AG09319 (cell line): ENCODE results near the gene FMN1.

Experiments used
- DNase-seq: peaks from one replicate; pipeline ENCODE4 v3.0.0-alpha.2; 2010; ENCODE audit warnings: low read depth; ENCODE audit errors: extremely low read depth
- TF ChIP-seq, protein P1 (sequence below): IDR thresholded peaks from 2 replicates; pipeline ENCODE4 v1.5.1; 2011; ENCODE audit warnings: low read depth, mild to moderate bottlenecking, inconsistent platforms, low read length, moderate library complexity

Gene FMN1

DNA sequence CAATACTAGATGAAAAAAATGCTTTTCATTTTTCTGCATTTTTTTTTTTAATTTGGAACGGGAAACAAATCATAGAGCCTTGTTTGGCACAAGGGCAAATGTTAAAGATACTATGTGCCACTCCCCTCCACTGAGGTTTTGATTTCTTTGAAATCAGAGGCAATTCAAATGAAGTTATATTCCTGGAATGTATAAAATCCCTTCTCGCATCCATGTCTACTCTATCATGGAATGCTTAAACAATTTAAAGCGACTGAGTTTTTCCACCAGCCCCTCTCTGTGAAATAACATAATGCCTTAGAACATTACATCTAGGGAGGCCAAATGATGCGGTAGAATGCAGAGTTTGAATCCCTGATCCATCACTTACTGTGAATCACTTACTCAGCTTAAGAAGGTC lies 69.7 kb downstream of the FMN1 start:
- TF ChIP-seq, protein P1, sequence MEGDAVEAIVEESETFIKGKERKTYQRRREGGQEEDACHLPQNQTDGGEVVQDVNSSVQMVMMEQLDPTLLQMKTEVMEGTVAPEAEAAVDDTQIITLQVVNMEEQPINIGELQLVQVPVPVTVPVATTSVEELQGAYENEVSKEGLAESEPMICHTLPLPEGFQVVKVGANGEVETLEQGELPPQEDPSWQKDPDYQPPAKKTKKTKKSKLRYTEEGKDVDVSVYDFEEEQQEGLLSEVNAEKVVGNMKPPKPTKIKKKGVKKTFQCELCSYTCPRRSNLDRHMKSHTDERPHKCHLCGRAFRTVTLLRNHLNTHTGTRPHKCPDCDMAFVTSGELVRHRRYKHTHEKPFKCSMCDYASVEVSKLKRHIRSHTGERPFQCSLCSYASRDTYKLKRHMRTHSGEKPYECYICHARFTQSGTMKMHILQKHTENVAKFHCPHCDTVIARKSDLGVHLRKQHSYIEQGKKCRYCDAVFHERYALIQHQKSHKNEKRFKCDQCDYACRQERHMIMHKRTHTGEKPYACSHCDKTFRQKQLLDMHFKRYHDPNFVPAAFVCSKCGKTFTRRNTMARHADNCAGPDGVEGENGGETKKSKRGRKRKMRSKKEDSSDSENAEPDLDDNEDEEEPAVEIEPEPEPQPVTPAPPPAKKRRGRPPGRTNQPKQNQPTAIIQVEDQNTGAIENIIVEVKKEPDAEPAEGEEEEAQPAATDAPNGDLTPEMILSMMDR, result no peak

DNA sequence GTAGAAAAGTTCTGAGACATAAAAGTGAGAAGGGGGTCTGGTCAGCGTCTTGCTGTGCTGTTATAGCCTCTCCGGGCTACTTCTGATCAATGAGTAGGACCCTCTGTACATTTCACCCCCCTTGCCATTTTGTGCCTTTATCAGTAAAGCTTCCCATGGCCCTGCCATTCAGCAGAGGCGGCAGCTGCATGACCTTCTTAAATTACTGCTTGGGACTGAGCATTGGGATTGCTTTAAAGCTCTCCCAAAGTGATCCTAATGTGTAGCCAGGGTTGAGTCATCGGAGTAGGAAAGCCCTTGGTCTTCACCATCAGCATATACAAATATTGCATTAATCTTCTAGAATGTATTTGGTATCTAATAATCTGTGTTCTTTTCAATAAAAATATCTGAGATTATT lies 70.2 kb downstream of the FMN1 start:
- TF ChIP-seq, protein P1, result no peak
- no peak for DNase-seq

More for the DNA sequence above, 69.7 kb downstream of the FMN1 start:
- no peak for DNase-seq

DNA sequence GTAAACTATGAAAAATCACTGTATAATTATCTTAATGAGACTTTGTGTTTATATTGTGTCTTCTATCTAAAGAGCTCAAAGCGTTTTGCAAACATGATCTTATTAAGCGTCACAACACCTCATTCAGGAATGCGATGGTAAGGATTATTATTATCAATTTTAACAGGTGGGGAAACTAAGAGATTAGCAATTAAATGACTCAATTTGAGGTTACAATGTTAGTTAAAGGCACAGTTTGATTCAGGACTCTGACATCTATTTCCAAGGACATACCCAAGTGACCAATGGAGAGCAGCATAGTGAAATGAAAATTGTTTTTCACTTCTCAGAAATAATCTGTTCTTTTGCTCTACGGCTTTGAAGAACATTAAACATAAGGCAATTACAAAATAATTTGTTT lies 74.6 kb downstream of the FMN1 start:
- TF ChIP-seq, protein P1, result no peak
- DNase-seq, result no peak

DNA sequence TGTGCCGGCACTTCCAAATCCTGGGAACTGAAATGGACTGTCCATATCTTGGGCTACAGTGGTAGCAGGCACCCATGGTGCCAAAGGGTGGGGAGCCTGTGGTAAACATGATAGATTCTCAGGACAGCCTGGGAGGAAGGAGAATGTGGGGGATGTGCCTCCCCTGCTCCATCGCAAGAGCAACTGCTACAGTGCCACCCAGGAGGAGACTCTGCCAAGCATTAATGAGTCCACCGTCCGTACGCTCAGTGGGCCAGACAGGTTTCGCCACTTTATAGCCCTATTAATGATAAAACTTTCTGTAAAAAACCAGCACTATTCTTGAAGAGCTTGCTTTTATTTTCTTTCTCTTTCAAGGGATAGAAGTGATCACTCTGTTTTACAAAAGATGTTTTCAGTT lies 75.2 kb downstream of the FMN1 start:
- no peak for DNase-seq
- TF ChIP-seq, protein P1, result no peak

DNA sequence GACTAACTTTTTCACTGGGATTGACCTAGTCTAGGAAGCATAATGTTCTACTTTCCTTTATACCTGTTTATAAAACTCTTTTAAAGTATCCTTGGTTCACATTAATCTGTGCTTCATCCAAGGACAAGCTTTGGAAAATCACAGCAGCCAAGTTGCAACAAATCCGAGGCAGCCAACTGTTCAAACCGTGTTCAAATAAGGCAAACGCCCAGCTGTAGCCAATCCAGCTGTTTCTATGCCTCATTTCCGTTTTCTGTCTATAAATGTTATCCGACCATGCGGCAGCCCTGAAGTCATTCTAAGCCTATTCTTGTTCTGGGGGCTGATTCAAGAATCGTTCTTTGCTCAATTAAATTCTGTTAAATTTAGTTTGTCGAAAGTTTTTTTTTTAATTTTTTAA lies 78.3 kb downstream of the FMN1 start:
- TF ChIP-seq, protein P1, result no peak
- DNase-seq, result no peak

DNA sequence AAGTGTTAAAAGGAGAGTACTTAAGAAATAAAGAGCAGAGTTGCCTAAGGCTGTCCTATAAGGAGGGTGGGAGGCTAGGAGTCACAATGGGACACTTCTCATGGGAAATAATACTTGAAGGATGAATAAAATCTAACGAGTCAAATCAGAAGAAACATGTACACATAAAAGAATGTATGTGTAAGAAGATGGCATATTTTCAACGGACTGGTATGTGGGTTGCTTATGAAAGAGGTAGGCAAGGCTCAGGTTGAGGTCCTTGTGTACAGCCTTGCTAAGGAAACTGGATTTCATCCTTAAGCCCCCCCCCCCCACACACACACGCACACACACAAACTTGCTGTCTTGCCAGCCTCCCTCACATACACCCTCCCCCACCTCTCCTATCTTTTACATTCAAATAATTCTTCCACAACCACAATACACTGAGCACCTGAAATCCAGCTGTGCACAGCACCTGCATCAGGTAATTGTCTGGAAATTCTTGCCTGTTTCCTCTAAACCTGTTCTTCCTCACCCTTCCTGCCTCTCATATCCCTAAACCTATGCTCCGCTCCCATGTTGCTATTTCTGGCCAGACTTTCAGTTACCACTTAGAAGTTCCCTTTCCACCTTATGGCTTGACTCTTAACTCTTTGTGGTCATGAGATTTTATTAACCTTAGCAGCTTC lies 79.2 kb downstream of the FMN1 start:
- TF ChIP-seq, protein P1, result no peak
- no peak for DNase-seq

DNA sequence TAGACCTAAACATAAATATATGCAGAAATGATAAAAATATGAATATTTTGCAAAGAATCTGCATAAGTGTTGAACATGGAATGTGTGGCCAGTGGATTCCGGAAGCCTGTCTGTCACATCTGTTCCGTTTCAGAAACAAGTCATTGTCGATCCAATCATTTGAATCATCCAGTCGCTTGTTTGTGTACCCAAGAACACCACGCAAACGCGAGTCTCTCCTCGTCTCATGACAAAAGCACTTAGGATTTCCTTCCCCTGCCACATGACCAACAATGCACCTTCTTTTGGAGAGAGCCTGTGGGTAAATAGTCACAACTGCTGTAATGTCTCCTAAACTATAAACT lies 80.2 kb downstream of the FMN1 start:
- DNase-seq, result no peak
- TF ChIP-seq, protein P1, result no peak
